ACC112 (cell line): ENCODE data around the gene NEK2.
"Not testable (repeated sequence)": the region's sequence is repeated elsewhere in the genome, so short reads cannot be mapped to it uniquely, and the experiment has no call there.

Source experiments
- H2AFZ ChIP-seq: fragments of 200-600 bp; sonication (generic); one replicate; pipeline ENCODE4 v1.6.0; 2017; ENCODE audit warnings: antibody characterized with exemption, low read length; ENCODE audit not compliant: unreplicated experiment
- H3K27ac ChIP-seq: fragments of 200-600 bp; sonication (generic); 2 replicates; pipeline ENCODE4 v1.5.1; 2014; ENCODE audit warnings: low read depth, mild to moderate bottlenecking, antibody characterized with exemption, low read length, moderate library complexity
- H3K27me3 ChIP-seq: fragments of 200-600 bp; sonication (generic); 2 replicates; pipeline ENCODE4 v1.6.1; 2014; ENCODE audit warnings: mild to moderate bottlenecking, antibody characterized with exemption, low read length, moderate library complexity, mixed read lengths; ENCODE audit not compliant: insufficient read depth
- H3K36me3 ChIP-seq: fragments of 200-600 bp; sonication (generic); 2 replicates; pipeline ENCODE4 v1.6.1; 2016; ENCODE audit warnings: mild to moderate bottlenecking, antibody characterized with exemption, low read length, moderate library complexity, mixed read lengths; ENCODE audit not compliant: insufficient read depth
- H3K4me1 ChIP-seq: fragments of 200-600 bp; sonication (generic); one replicate; pipeline ENCODE4 v1.6.1; 2016; ENCODE audit warnings: low read length, mixed read lengths; ENCODE audit not compliant: insufficient read depth, unreplicated experiment, control insufficient read depth
- H3K4me3 ChIP-seq: fragments of 200-600 bp; sonication (generic); 2 replicates; pipeline ENCODE4 v1.5.1; 2014; ENCODE audit warnings: mild to moderate bottlenecking, low read depth, low read length
- H3K79me2 ChIP-seq: fragments of 200-600 bp; sonication (generic); one replicate; pipeline ENCODE4 v1.6.0; 2016; ENCODE audit warnings: low read length; ENCODE audit not compliant: control insufficient read depth, unreplicated experiment, insufficient read depth

The NEK2 gene

DNA sequence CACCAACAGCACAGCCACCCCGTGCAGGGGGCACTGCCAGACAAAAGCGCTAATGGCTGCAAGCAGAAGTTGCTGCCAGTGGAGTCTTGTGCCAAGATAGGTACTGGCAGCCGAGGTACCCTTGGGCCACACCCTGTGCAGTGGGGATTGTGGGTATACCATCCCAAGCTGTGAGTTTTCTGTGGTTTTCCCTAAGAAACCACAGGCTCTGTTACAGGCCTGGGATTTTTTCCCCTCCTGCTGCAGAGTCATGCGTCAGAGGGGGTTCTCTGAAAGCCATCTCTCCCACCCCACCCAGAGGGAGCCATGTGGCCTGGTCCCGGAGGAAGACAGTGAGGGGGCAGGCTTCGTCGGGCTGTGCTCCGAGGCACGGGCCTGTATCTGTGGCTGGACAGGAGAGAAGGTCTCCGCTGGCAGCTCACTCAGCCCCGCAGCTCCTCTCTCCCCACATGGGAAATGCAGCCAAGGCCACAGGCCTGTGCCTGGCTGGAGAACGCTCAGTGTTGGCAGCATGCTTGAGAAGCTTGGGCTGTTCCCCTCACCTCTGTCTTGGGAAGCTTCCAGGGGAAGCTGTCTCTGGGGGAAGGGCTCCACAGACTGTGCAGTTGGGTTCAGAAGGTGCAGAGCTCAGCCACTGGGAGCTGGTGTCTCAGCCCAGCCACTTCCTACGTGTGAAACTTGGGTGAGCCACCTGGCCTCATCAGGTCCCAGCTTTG is 42.5 kb downstream of the NEK2 start:
- Histone ChIP-seq H3K27me3 (no peaks in the 10 kb centered on the region), H3K36me3 (no peaks in the 10 kb centered on the region), H3K79me2 (no peaks in the 10 kb centered on the region), H3K4me3 (no peak overlapping the region), H3K4me1 (peaks cover 39% of the 10 kb centered on the region), H3K27ac (peak overlapping the region; percentile 48), H2AFZ (no peak overlapping the region)

DNA sequence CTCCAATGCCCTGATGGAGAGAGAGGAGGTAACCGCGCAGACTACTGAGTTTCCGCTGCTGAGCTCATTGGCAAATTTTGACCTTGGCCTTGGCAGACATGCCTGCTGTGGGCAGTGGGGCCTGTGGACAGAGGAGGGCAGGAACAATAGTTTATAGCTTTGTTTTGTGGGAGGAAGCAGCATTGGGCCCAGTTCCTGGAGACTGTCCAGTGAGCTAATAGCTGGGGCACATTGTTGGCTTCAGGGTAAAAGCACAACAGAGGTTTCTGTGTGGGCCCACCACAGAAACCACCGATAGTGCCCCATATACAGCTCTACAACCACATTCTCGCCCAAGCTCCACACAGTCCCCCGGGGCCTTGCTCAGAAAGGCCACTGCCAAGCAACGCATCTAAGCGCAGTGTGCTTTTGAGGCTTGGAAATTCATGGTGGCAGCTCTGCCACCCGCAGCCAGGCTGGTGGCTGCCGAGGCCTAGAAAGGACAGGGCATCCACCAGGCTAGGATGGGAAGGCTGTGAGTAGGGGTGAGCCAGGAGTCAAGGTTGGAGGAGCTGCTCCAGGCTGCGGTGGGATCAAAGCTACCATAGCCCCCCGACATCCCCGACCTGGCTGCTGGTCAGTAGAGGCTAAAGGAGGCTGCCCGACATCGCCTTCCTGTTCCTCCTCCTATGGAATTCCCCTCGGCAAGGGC is 43.2 kb downstream of the NEK2 start:
- peak overlapping the region; percentile 48; the same call in 1 of the 2 replicates for H3K27ac ChIP-seq
- H3K36me3 ChIP-seq: no peaks in the 10 kb centered on the region
- no peaks in the 10 kb centered on the region for H3K79me2 ChIP-seq
- peaks cover 34% of the 10 kb centered on the region for H3K4me1 ChIP-seq
- no peaks in the 10 kb centered on the region for H3K27me3 ChIP-seq
- H2AFZ ChIP-seq: no peak overlapping the region
- no peak overlapping the region for H3K4me3 ChIP-seq

DNA sequence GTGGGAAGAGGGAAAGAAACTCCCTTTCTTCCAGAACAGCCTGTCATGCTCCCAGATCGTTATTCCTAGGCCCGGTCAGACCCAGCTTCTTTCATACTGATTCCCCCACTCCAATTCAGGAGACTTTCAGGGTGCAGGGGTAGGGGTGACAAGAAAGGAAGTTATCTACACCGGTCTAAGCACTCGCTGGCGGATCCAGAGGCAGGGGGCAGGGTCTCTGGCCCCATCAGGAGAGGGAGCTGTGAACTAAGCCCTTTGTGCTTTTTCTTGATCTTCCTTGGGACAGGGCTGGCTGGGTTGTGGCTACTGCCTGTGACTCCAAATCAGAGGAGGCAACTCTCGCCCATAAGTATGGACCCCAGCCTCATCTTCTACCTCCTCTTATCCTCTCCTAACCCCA is 44.3 kb downstream of the NEK2 start:
- peaks cover 26% of the 10 kb centered on the region for H3K4me1 ChIP-seq
- H3K36me3 ChIP-seq: no peaks in the 10 kb centered on the region
- H2AFZ ChIP-seq: no peak overlapping the region
- H3K27ac ChIP-seq: no peak overlapping the region
- H3K4me3 ChIP-seq: no peak overlapping the region
- H3K27me3 ChIP-seq: no peaks in the 10 kb centered on the region
- H3K79me2 ChIP-seq: no peaks in the 10 kb centered on the region

DNA sequence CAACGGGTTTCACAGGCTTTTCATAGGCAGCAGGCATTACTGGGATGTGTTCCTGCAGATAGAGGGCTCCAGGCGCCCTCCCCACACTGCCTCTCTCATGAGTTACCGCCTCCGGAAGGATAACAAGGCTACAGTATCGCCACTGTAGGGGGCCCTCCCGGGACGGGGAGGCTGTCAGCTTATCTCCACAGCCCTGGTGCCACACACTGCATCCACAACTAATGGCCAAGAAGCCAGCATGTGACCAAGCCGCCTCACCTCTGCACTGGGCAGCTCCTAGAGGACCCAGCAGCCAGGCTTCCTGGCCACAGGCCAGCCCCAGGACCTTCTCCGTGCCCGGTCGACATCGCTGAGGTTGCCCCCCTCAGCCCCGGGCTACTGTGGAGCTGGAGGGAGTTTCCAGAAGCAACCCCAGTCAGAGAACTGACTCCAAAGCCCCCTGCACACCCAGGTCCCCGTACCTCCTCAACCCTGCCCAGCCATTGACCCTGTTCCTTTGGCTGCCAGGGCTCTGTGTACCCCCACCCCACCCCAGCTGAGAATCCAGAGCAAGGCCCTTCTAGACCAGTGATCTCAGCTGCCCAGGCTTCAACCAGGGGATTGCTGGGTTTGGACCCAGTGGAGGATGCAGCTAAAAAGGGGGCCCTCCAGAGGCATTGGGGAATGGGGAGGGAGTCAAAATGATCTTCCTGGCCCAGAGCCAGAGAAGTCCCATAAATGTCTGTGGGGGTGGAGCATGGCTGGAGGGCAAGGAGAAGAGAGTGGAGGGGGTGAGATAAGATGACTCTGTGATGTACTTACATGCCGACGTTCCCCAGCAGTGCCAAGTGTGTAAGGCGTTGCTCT is 45.0 kb downstream of the NEK2 start:
- H3K4me1 ChIP-seq: peaks cover 21% of the 10 kb centered on the region
- H3K27me3 ChIP-seq: no peaks in the 10 kb centered on the region
- H3K4me3 ChIP-seq: no peak overlapping the region
- H3K36me3 ChIP-seq: no peaks in the 10 kb centered on the region
- H2AFZ ChIP-seq: peak overlapping the region; percentile 8
- no peaks in the 10 kb centered on the region for H3K79me2 ChIP-seq
- H3K27ac ChIP-seq: no peak overlapping the region

DNA sequence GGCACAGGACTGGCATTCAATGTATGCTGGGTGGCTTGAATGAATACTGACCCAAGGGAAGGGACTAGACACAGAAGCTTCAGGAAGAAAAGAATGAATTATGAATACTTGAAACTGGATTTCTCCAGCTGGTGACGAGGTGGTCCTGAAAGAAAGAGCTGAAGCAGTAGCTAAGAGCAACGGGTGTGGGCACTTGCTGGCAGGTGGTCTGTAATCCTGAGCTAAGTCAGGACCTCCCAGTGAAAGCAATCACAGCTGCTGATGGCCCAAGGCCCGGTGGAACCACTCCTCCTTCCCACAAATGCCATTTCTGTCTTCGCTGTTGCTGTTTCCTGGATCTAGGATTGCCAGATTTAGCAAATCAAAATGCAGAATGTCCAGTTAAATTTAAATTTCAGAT is 47.0 kb downstream of the NEK2 start:
- no peak overlapping the region for H2AFZ ChIP-seq
- H3K4me3 ChIP-seq: no peak overlapping the region
- no peaks in the 10 kb centered on the region for H3K79me2 ChIP-seq
- peaks cover 21% of the 10 kb centered on the region for H3K4me1 ChIP-seq
- no peaks in the 10 kb centered on the region for H3K27me3 ChIP-seq
- no peak overlapping the region for H3K27ac ChIP-seq
- H3K36me3 ChIP-seq: no peaks in the 10 kb centered on the region

GRCh38 chr1:211627259-211627658 is 48.2 kb downstream of the NEK2 start:
- no peaks in the 10 kb centered on the region for H3K27me3 ChIP-seq
- no peak overlapping the region for H3K27ac ChIP-seq
- peaks cover 9% of the 10 kb centered on the region for H3K4me1 ChIP-seq
- no peak overlapping the region for H3K4me3 ChIP-seq
- no peaks in the 10 kb centered on the region for H3K79me2 ChIP-seq
- no peak overlapping the region for H2AFZ ChIP-seq
- H3K36me3 ChIP-seq: no peaks in the 10 kb centered on the region

GRCh38 chr1:211625866-211626265 is 49.6 kb downstream of the NEK2 start:
- not testable (repeated sequence) for H3K36me3 ChIP-seq, H3K27ac ChIP-seq, H3K79me2 ChIP-seq, H3K4me3 ChIP-seq, H3K27me3 ChIP-seq, H3K4me1 ChIP-seq, H2AFZ ChIP-seq

DNA sequence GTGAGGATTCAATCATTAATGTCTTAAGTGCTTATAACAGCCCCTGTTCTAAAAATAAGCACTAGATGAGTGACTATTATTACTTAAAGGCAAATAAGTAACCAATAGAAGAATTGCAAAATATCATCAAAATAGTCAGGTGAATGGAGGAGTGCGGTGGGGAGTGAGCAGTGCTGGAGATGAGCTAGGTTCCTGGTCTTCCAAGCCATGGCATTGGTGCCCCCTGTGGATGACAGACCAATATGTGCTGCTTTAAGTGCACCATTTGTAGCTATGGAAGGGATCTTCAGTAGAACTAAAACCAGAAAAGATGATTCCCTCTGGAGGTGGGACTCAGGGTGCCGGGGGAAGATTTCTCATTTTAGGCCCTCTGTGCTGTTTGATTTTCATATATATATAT is 50.4 kb downstream of the NEK2 start:
- no peak overlapping the region for H2AFZ ChIP-seq
- H3K4me1 ChIP-seq: peaks cover 1% of the 10 kb centered on the region

GRCh38 chr1:211623515-211623914 is 51.9 kb downstream of the NEK2 start:
- no peaks in the 10 kb centered on the region for H3K36me3 ChIP-seq
- no peaks in the 10 kb centered on the region for H3K4me1 ChIP-seq
- no peaks in the 10 kb centered on the region for H3K79me2 ChIP-seq
- no peak overlapping the region for H3K27ac ChIP-seq
- H2AFZ ChIP-seq: no peak overlapping the region
- H3K4me3 ChIP-seq: no peak overlapping the region
- H3K27me3 ChIP-seq: no peaks in the 10 kb centered on the region

More for the DNA sequence above, 50.4 kb downstream of the NEK2 start:
- Histone ChIP-seq H3K79me2 (no peaks in the 10 kb centered on the region), H3K36me3 (no peaks in the 10 kb centered on the region), H3K27ac (no peak overlapping the region), H3K4me3 (no peak overlapping the region), H3K27me3 (no peaks in the 10 kb centered on the region)

DNA sequence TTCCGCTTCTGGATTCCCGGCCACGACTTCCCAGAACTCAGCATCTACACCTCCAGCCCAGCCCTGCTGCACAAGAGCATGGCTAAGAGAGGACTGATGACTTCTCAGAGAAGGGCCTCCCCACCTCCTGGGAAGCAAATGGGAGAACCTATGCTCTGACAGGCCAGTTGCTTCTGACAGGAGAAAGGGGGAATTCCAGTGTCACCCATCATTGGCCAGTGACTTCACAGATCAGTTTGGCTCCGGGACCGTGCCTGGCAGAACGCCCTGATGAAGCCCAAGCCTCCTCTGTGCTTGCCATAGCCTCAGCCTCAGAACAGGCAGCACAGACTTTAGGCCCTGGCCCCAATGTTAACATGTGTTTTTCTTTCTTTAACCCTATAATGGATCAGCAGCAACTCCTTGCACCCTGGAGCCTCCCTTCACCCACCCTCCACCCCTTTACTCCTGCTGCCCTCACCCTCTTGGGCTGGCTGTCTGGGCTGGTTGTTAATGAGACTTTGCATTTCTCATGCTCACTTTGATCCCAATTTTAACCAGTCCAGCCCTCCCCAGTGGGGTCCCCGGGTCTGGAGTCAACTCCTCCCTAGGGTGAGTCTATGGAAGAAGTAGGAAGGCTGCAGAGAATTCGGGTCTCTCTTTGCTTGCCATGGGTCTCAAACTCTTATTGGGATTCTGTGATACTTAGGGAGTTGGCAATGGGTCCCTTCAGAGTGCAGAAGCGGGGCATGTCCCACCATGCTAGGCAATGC is 53.8 kb downstream of the NEK2 start:
- Histone ChIP-seq H3K27ac (no peak overlapping the region), H2AFZ (no peak overlapping the region), H3K79me2 (no peaks in the 10 kb centered on the region), H3K36me3 (no peaks in the 10 kb centered on the region), H3K4me3 (no peak overlapping the region), H3K27me3 (no peaks in the 10 kb centered on the region), H3K4me1 (no peaks in the 10 kb centered on the region)
